Measurements from ENCODE around the gene DAGLA. TPM values are rescaled to one million over a fixed set of nuclear protein-coding genes. Genes with fewer than 3 reads are reported as not detected.

Gene DAGLA
- total RNA-seq, 1 donor from 2014 or later: 10.1 TPM

DNA sequence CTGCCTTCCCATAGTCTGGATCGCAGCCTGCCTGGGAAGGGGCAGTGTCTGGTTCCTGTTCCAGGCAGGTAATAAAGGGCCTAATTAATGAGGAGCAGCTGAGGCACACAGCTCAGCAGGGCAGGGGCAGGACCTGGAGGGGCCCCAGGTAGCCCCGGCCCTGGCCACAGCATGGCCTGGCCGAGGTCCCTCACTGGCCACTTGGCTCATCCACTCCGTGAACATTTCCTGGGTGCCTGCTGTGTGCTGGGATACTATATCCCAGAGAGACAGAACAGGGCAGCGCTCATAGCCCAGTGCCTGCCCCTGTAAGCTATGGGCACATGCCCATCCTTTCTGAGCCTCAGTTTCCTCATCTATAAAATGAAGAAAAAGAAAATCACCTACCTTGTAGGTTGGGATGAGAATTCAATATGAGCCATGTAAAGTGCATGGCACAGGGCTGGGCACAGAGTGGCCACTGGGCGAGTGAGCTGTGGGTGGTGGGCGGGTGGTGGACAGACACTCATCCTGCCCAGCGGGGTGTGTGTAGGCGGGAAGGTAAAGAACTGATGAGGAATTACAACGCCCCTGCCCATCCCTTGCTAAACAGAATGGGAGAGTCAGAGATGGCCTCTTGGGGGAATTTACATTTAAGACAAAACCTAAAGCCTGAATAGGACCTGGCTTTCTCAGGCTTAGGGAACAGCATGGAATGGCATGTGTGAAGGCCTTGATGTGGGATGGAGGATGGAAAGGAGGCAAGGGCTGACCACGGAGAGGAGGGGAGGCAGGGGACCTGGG lies 81.4 kb downstream of the DAGLA start:
- no peak for DNase-seq (ENCODE audit: extremely low read depth, low read depth, low spot score)

DNA sequence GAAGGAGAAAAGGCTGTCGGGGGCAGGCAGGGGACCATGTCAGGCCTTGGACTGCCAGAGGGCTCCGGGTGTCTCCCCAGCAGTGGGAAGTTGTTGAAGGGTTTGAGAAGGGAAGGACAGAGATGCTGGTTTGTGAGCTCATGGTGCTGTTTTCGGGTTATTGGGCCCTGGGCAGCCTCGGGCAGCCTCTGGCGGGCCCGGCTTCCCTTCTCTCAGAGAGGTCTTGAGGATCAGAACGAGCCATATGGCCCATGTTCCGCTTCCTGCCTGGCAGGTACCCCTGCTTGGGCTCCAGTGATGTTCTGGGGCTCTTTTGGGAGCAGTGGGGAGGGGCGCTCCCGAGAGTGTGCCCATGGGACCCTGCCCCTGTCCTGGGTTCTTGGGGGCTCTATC lies 82.0 kb downstream of the DAGLA start:
- DNase-seq (ENCODE audit: extremely low read depth, low read depth, low spot score): no peak

DNA sequence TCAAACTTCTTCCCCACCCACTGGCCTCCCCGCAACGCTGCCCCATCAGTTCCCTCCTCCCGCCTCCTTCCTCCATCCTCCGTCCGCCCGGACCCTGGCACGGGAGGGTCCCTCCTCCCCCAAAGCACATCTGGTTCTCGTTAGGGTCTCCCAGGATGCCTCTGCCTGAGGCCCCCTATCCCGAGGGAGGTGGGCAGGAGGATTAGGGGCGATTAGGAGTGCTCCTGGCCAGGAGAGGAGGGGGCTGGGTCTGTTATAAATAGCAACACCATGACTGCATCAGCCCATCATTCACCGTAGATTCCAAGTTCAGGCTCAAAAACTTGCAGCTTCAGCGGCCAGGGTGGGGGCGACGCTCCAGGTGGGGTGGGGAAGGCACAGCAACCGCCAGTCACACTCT lies 82.6 kb downstream of the DAGLA start:
- no peak for DNase-seq (ENCODE audit: extremely low read depth, low read depth, low spot score)

DNA sequence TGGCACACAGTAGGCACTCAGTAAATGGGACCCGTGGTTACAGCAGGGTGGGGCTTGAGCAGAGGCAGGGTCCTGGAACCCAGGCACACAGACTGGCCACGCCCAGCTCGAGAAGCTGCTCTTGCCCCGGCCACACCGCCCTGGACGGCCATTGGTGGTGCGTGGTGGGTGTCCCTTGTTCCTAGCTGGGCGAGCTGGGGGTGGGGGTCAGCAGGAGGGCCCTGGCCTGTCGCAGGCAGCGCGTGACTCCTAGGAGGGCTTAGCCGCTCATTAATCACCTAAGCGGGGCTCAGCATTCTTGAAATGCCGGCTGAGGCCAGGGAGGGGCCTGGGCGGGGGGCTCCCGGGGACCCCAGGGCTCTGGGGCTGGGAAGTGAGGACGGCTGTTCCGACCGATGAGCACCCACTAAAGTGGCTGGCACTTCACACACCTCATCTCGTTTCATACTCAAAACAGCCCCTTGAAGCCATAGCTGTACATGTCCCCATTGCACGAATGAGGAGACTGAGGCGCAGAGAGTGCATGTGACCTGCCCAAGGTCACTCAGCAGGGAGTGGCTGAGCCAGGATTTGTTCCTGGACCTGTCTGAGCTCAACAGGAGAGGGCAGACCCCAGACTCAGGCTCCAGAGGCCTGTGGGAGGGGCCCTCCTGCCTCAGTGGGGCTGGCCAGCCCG lies 83.9 kb downstream of the DAGLA start:
- DNase-seq (ENCODE audit: extremely low read depth, low read depth, low spot score): no peak

DNA sequence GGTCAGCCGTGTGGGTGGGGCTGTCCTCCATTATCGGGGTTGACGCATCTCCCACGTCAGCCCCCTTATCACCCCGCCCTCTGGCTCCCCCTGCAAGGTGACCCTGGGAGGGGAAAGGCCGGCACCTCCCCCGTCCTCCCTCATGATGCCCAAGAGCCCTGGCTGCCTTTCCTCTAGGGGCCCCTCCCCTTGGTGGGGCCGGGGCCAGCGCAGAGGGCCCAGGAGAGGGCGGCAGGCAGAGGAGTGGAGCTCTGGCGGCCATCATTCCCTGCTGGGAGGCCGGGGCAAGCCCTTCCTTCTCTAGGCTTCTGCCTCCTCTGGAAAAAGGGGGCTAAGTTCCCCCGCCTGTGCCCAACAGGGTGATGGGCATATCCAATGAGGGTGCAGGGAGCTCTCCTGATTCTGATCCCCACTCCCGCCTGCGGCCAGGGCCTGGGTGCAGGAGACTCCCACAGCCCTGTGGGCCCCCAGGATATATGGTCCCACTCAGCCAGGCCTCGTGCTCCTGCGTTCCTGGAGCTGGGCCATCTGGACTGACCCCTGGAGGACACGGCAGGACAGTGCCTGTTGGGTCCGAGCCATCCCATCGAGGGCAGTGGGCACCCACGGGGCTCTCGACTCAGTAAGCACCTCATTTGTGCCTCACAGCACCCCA lies 84.5 kb downstream of the DAGLA start:
- no peak for DNase-seq (ENCODE audit: extremely low read depth, low read depth, low spot score)

DNA sequence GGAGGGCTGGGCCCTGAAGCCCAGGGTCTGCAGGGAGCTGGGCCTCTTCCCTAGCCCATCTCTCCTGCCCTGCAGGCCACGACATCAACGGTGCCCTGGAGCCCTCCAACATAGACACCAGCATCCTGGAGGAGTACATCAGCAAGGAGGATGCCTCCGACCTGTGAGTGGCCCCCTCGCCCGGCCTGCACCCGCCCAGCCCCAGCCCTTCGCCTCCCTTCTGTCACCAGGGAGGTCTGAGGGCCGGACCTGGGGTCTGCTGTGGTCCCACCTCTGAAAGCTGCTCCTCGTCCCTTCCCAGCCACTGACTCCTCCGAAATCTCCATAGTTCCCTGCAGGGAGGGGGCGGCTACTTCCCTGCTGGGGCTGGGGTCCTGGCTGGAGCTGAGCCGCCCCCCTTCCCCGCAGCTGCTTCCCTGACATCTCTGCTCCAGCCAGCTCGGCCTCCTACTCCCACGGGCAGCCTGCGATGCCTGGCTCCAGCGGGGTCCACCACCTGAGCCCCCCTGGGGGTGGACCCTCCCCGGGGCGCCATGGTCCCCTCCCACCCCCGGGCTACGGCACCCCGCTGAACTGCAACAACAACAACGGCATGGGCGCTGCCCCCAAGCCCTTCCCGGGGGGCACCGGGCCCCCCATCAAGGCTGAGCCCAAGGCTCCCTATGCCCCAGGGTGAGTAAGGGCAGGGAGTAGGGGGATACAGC lies 85.5 kb downstream of the DAGLA start:
- no peak for DNase-seq (ENCODE audit: extremely low read depth, low read depth, low spot score)

DNA sequence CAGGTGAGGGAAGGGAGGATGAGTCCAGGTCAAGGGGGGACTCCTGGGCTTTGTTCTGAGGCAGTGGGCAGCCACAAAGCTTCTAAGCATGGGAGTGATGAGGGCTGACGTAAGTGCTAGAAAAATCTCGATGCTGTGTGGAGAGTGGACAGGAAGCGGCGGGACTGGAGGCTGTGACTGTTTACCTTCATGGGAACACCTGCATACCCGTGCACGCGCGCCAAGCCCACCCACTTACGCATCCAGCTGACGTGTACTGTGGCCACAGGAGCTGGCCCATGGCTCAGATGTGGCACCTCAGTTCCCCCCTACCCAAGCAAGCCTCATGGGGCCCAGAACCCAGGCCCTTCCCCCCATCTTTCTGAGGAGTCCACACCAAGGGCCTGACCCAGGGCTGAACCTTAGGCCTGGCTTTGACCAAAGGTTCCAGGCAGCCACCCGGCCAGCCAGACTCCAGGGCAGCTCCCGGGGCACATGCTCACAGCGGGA lies 86.2 kb downstream of the DAGLA start:
- no peak for DNase-seq (ENCODE audit: extremely low read depth, low read depth, low spot score)

DNA sequence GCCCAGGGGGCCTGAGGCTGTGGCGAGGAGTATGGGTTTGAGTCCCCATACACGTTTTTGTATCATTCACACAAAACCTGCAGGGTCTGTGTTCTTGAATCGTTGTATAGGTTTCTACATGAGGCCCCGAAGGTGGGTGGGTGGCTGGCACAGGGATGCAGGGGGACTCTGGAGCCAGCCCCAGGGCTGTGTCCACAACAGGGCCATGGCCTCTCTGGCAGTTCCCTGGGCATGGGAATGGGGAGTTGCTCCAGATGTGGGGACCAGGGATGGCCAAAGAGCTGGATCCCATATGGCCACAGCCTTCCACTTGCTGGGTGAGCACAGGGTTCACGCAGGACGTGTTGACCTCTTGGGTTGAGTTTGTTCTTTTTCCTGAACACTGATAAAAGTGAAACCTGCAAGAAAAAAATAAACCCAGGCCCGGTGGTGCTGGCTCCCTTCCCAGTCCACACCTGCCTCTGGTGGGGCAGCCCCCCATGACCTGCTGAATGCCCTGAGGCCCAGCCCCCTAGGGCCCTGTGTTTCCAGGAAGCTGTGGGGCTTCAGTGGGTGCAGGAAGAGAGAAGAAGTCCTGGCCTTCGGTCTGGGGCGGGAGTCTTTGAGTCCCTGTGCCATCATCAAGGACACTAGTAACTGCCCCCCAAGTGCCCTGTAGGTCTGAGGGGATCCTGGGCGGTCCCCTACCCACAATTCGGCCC lies 88.3 kb downstream of the DAGLA start:
- DNase-seq (ENCODE audit: extremely low read depth, low read depth, low spot score): no peak

DNA sequence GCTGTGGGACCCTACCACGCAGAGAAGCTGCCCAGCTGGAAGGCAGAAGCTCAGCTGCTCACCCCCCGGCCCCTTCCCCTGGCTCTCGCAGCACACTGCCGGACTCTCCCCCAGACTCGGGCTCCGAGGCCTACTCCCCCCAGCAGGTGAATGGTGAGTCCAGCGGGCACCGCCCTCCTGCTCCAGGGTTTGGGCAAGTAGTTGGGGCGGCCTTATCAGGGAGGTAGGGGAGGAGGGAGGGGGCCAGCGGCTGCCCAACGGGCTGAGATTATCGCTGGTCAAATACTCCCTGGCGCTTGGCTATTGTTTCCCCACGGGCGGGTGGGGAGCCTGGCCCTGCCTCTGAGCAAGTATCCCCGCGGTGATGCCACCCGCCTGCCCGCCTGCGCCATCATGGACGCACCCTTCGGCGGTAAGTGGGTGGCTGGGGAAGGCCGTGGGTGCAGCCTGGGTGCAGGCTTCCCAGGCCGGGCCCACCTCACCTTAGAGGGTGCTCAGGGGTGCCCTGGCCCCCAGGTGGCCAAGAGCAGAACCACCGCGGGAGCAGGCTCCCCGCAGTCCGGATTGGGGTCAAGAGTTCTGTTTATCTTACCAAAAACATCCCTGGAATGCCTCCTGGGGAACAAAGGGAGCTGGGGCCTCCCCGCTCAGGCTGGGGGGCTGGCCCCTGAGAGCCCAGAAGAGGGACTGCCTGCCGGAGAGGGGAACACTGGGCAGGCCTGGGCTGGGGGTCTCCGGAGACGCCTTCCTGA lies 89.2 kb downstream of the DAGLA start:
- no peak for DNase-seq (ENCODE audit: extremely low read depth, low read depth, low spot score)

DNA sequence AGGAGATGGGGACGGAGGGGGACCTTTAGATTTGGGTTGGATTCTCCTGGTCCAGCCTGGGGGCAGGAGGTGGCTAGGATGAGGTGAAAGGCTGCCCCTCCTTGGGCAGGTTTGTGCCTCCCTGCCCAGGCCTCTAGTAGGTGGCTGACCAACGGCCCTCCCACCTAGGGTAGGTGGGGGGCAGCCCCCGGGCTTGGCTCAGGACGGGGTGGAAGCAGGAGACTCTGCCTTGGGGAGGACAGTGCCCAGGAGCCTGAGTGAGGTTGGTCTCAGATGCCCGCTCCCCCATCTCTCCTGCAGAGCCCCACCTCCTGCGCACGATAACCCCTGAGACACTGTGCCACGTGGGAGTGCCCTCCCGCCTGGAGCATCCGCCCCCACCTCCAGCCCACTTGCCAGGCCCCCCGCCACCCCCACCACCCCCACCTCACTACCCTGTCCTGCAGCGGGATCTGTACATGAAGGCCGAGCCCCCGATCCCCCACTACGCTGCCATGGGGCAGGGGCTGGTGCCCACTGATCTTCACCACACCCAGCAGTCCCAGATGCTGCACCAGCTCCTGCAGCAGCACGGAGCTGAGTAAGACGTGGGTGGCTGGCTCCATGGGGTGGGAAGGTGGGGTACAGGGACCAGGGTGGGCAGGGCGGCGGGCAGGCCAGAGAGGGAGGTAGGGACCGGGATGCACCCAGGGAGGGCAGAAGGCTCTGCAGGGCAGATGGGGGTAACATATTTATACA lies 89.9 kb downstream of the DAGLA start:
- DNase-seq (ENCODE audit: extremely low read depth, low read depth, low spot score): no peak

DNA sequence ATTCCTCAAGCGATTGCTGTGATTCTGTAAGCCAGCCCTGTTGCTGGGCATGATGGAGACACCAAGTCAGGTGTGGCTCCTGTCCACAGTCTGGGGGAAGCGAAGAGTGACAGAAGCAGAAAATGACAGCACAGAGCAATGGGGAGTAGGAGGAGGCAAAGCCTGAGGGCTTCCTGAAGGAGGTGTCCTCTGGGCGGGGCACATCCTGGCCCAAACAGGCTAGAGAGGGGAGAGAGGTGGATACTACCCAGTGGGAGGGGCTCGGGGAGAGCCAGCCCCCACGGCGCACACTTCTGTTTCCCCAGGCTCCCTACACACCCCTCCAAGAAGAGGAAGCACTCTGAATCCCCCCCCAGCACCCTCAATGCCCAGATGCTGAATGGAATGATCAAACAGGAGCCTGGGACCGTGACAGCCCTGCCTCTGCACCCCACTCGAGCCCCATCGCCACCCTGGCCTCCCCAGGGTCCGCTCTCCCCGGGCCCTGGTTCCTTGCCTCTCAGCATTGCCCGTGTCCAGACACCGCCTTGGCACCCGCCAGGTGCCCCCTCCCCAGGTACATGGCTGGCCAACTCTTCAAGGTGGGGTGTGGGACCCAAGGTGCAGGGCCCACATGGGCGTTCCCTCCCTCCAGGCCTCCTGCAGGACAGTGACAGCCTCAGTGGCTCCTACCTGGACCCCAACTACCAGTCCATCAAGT lies 91.2 kb downstream of the DAGLA start:
- no peak for DNase-seq (ENCODE audit: extremely low read depth, low read depth, low spot score)

DNA sequence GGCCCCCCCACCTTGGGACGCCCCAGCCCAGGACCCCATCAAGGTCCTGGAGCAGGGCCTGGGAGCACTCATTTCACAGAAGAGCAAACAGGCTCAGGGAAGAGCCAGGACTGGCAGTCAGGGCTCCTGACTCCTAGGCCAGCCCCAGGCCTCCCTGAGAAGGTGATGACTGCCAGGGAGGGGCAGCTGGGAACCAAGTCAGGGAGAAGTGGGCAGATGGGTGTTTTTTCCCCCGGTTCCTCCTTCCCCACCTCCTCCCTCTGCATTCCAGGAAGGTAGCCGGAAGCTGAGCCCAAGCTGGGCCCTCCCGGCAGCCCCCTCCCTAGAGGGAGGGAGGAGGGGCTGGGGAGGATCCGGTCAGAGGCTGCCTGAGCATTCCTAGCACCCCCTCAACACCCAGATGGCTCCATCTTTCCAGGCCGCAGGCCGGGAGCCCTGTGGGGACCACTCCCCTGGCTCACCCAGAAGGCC lies 91.8 kb downstream of the DAGLA start:
- no peak for DNase-seq (ENCODE audit: extremely low read depth, low read depth, low spot score)

DNA sequence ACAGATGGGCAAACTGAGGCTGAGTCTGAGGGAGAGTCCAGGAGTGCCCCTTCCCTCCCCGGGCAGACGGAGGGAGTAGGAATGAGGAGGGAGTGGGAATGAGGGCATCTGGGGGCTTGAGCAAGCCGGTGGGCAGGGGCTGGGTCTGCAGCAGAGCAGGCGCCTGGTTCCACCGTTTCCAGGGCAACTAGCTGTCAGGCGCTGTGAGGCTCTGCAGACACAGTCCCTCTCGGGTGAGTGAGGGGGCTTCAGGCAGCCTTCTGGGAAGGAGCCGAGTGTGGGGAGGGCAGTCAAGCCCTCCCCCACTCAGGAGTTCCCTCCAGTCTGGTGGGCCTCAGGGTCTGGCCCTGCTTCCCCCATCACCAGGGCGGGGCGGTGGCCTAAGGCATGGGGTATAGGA lies 93.2 kb downstream of the DAGLA start:
- no peak for DNase-seq (ENCODE audit: extremely low read depth, low read depth, low spot score)

DNA sequence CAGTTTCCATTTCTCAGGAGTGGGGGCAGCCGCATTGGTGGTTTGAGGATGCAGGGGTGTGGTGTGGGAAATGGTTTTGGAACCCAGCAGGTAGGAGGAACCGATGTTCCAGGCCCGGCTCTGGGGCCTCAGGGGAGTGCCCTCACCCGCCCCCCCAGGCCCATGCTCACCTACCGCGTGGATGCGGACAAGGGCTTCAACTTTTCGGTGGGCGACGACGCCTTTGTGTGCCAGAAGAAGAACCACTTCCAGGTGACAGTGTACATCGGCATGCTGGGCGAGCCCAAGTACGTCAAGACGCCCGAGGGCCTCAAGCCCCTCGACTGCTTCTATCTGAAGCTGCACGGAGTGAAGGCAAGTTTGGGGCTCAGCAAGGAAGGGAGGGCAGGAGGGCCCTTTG lies 93.6 kb downstream of the DAGLA start:
- DNase-seq (ENCODE audit: extremely low read depth, low read depth, low spot score): no peak

DNA sequence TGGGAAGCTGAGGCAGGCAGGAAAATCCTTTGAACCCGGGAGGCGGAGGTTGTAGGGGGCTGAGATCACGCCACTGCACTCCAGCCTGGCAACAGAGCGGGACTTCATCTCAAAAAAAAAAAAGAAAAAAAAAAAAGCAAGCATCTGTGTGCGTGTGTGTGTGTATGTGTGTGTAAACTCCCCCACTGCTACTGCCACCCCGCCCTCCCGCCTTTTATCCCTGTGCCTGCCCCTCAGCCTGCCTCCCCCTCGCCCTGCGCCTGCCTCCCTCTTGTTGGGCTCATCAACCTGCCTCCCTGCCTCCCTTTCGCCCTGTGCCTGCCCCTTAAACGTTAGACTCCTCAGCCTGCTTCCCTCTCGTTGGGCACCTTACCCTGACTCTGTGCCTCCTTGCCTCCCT lies 94.2 kb downstream of the DAGLA start:
- DNase-seq (ENCODE audit: extremely low read depth, low read depth, low spot score): no peak

DNA sequence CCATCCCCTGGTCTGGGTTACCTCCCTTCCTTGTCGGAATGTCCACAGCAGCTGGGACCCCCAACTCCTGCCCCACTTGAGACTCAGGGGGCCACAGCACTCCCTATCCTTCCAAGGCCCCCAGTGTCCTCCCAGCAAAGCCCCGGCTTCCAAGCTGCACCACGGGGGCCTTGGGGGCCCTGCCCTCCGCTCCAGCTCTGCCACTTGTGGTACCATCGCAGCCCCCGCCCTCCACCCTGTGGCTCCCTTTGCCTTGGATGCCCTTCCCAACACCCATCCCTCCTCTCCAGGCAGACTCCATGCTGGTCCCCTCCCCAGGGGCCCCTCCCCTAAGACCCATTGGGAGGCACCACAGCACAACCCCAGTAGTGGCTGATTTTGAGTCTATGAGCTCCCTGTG lies 94.9 kb downstream of the DAGLA start:
- no peak for DNase-seq (ENCODE audit: extremely low read depth, low read depth, low spot score)

DNA sequence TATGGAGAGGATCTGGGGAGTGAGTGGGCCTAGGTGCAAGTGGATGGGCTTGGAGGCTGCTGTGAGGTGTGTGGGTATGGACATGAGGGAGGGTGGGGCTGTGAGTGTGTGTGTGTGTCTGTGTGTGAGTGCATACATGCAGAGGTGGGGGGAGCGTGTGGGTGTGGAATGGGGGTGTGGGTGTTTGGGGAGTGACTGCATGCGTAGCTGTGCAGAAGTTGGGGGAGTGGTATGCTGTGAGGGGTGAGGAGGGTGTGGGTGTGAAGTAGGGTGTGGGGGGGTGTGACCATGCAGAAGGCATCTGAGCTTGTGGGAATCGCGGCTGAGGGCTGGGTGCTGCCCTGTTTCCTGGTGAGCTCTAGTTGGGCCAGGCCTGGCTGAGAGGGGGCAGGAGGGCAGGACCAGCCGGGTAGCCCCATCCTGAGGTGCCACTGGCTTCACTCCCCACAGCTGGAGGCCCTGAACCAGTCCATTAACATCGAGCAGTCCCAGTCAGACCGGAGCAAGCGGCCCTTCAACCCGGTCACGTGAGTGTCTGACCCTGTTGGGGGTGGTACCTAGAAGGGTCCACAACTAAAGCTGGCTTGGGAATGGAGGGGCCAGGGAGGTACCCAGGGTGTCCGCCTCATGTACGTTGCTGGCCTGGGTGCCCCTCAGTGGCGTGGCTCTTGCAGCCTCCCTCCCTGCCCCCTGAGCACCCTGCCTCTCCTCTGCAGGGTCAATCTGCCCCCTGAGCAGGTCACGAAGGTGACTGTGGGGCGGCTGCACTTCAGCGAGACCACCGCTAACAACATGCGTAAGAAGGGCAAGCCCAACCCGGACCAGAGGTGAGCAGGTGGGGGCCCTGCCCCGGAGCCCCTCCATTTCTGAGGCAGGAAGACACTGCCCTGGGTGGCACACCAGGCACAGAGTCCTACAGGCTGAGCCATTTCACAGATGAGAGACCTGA lies 95.7 kb downstream of the DAGLA start:
- DNase-seq (ENCODE audit: extremely low read depth, low read depth, low spot score): no peak

All from glomerular endothelial cell (primary cell).